ENCODE measurements around the gene TP53BP2.

GRCh38 chr1:223876590-223876989 lies 30.8 kb upstream of the TP53BP2 start:
- TF ChIP-seq POLR2A (IDR thresholded peaks at IDR 0.05) (no peak), CTCF (IDR thresholded peaks at IDR 0.05) (no peak)
